ENCODE results near the gene ARHGAP18. TPM values are rescaled to one million over a fixed set of nuclear protein-coding genes. Genes with fewer than 3 reads are reported as not detected.

The ARHGAP18 gene
- total and polyA plus RNA-seq, 2 experiments from 2014 or later = 12.5 to 23.8 TPM

DNA sequence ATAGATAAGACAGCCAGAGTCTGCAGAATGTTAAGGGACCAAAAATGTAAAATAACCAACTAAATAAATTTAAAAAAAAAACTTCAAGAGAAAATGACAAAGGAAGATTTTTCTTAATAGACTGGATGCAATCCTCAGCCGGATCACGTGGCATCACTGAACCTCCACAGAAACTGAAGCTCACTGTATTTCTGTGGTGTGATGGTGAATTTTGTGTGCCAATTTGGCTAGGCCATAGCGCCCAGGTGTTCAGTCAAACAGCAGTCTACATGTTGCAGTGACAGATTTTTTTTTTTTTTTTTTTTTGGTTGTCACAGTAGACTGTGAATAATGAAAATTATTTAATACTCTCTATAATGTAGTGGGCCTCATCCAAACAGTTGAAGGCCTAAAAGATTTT is 95.5 kb downstream of the ARHGAP18 start:
- no peaks in the 10 kb centered on the region for H4K20me1 ChIP-seq (ENCODE audit: insufficient read depth)
- H3K9me3 ChIP-seq (ENCODE audit: low read depth) = no peaks in the 10 kb centered on the region
- no peaks in the 10 kb centered on the region for H3K27me3 ChIP-seq (replicated peaks; ENCODE audit: insufficient read depth)
- 96 to 100% methylated on average over 3 of the region's 3 CpGs for WGBS, 2 experiments (ENCODE audit: low coverage in 1 of 2, low lambda C conversion rate in 2 of 2, missing lambda C conversion rate in 2 of 2)
- in situ Hi-C loops (cut with MboI) = no loop called here
- peaks cover 11% of the 10 kb centered on the region; the same call in 1 of the 2 replicates for H3K36me3 ChIP-seq (ENCODE audit: low read depth)
- H3F3A ChIP-seq (ENCODE audit: insufficient read depth) = no peaks in the 10 kb centered on the region
- no peak overlapping the region for H3K4me3 ChIP-seq
- no peak overlapping the region for H3K9ac ChIP-seq
- H3K27ac ChIP-seq = no peak overlapping the region
- no peak overlapping the region for H3K4me2 ChIP-seq (ENCODE audit: unreplicated experiment)
- peaks cover 22% of the 10 kb centered on the region for H3K4me1 ChIP-seq (ENCODE audit: insufficient read depth)
- DNase-seq = no peak
- TF ChIP-seq EZH2 (IDR thresholded peaks at IDR 0.05; ENCODE audit: insufficient read depth, poor library complexity, severe bottlenecking) = no peak
- TF ChIP-seq EZH2phosphoT487 (IDR thresholded peaks at IDR 0.05; ENCODE audit: insufficient read depth, low read depth) = no peak
- H2AFZ ChIP-seq = no peak overlapping the region
- no peaks in the 10 kb centered on the region for H3K9me2 ChIP-seq (ENCODE audit: insufficient read depth)
- no peaks in the 10 kb centered on the region for H3K79me2 ChIP-seq (ENCODE audit: insufficient read depth)

DNA sequence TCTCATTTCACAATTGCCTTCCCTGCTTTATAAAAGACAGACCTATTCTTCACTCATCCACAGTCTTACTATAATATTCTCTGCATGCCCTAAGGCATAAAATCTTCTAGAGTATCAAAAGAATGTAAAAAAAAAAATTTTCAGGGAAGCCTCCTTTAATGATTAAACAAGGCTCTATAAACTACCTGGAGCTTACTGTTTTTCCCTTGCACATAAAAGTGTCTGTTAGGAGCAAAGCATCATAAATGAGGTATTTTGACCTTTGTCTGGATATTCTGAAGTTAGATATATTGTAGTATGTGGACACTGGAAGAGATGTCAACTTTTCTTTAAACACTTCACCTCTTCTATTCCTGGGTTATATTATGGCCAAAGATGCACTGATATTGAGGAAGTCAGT is 97.5 kb downstream of the ARHGAP18 start:
- H2AFZ ChIP-seq = no peak overlapping the region
- no peaks in the 10 kb centered on the region for H3K27me3 ChIP-seq (replicated peaks; ENCODE audit: insufficient read depth)
- in situ Hi-C loops (cut with MboI) = no loop called here
- H3K4me2 ChIP-seq (ENCODE audit: unreplicated experiment) = no peak overlapping the region
- no peaks in the 10 kb centered on the region for H3K9me2 ChIP-seq (ENCODE audit: insufficient read depth)
- no peak overlapping the region for H3K27ac ChIP-seq
- H3K36me3 ChIP-seq (ENCODE audit: low read depth) = peaks cover 12% of the 10 kb centered on the region; the same call in 1 of the 2 replicates
- no peak overlapping the region for H3K9ac ChIP-seq
- H3K4me1 ChIP-seq (ENCODE audit: insufficient read depth) = peaks cover 17% of the 10 kb centered on the region
- H3F3A ChIP-seq (ENCODE audit: insufficient read depth) = peaks cover 3% of the 10 kb centered on the region; the same call in 1 of the 2 replicates
- H3K9me3 ChIP-seq (ENCODE audit: low read depth) = no peaks in the 10 kb centered on the region
- H4K20me1 ChIP-seq (ENCODE audit: insufficient read depth) = no peaks in the 10 kb centered on the region
- DNase-seq = no peak
- H3K79me2 ChIP-seq (ENCODE audit: insufficient read depth) = no peaks in the 10 kb centered on the region
- no peak overlapping the region for H3K4me3 ChIP-seq
- no peak for TF ChIP-seq EZH2phosphoT487 (IDR thresholded peaks at IDR 0.05; ENCODE audit: insufficient read depth, low read depth)
- no peak for TF ChIP-seq EZH2 (IDR thresholded peaks at IDR 0.05; ENCODE audit: insufficient read depth, poor library complexity, severe bottlenecking)

DNA sequence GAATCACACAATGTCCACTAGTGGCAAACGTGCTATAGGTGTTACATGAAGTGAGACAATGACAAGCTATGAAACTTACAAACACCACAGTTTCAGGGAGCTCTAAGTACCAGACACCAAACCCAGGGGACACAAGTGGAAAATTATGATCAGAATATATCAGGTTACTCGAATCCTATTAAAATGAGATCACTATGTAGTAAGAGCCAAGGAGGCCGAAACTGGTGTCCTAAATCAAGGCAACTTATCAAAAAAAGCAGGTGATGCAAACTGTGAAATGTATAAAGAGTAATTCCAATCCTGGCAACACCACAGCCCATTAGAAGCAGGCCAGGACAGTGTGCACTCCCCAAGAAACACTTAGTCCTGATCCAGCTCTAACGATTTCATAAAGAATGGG is 100.3 kb downstream of the ARHGAP18 start:
- H3K4me2 ChIP-seq (ENCODE audit: unreplicated experiment) = no peak overlapping the region
- in situ Hi-C loops (cut with MboI) = loop anchor here (10.0 kb wide), 1 partner anchor 115 kb away; no protein-coding TSS in a partner anchor
- WGBS, 2 experiments (ENCODE audit: low coverage in 1 of 2, low lambda C conversion rate in 2 of 2, missing lambda C conversion rate in 2 of 2) = 51 to 62% methylated on average over 4 of the region's 4 CpGs
- no peaks in the 10 kb centered on the region for H3K9me3 ChIP-seq (ENCODE audit: low read depth)
- no peak overlapping the region for H3K4me3 ChIP-seq
- no peak for DNase-seq
- H3F3A ChIP-seq (ENCODE audit: insufficient read depth) = peaks cover 9% of the 10 kb centered on the region; the same call in 1 of the 2 replicates
- no peak overlapping the region for H3K27ac ChIP-seq
- H3K27me3 ChIP-seq (replicated peaks; ENCODE audit: insufficient read depth) = no peaks in the 10 kb centered on the region
- no peak overlapping the region for H2AFZ ChIP-seq
- peaks cover 20% of the 10 kb centered on the region; the same call in 1 of the 2 replicates for H3K36me3 ChIP-seq (ENCODE audit: low read depth)
- H3K4me1 ChIP-seq (ENCODE audit: insufficient read depth) = peaks cover 14% of the 10 kb centered on the region
- H4K20me1 ChIP-seq (ENCODE audit: insufficient read depth) = no peaks in the 10 kb centered on the region
- no peaks in the 10 kb centered on the region for H3K9me2 ChIP-seq (ENCODE audit: insufficient read depth)
- H3K9ac ChIP-seq = no peak overlapping the region
- no peaks in the 10 kb centered on the region for H3K79me2 ChIP-seq (ENCODE audit: insufficient read depth)
- TF ChIP-seq EZH2phosphoT487 (IDR thresholded peaks at IDR 0.05; ENCODE audit: insufficient read depth, low read depth) (no peak), EZH2 (IDR thresholded peaks at IDR 0.05; ENCODE audit: insufficient read depth, poor library complexity, severe bottlenecking) (no peak)

DNA sequence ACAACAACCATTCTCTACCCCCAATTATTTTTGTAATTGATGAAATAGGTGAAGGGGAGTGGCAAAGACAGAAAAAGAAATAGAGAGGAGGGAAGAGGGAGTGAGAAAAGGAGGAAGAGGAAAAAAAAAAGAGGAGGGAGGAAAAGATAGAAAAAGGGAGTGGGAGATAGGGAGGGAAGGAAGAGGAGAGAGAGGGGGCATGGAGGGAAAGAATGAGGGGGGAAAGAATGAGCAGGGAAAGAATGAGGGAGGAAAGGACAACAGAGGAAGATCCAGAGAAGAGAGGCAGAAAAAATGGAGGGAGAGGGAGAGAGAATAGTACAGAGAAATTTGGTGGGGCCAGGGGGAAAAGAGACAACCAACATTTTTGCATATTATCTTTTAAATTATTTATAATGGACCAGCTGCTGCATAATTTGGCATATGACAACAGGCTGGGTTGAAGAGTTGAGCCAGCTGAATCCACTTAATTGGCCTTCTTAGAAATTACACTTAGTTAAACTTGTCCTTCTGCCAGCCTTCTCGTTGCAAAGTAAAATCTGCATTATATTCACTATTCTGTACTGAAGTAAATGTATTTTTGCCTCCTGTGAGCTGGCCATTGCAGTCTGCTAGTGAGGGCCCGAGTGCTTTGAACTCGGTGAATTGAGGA is 101.0 kb downstream of the ARHGAP18 start:
- in situ Hi-C loops (cut with MboI) = loop anchor here (10.0 kb wide), 1 partner anchor 116 kb away; no protein-coding TSS in a partner anchor
- no peaks in the 10 kb centered on the region for H4K20me1 ChIP-seq (ENCODE audit: insufficient read depth)
- no peak overlapping the region for H3K4me3 ChIP-seq
- TF ChIP-seq EZH2 (IDR thresholded peaks at IDR 0.05; ENCODE audit: insufficient read depth, poor library complexity, severe bottlenecking) (no peak), EZH2phosphoT487 (IDR thresholded peaks at IDR 0.05; ENCODE audit: insufficient read depth, low read depth) (no peak)
- no peak overlapping the region for H3K4me2 ChIP-seq (ENCODE audit: unreplicated experiment)
- no peak overlapping the region for H3K27ac ChIP-seq
- H3K4me1 ChIP-seq (ENCODE audit: insufficient read depth) = peaks cover 14% of the 10 kb centered on the region
- DNase-seq = no peak
- no peaks in the 10 kb centered on the region for H3K27me3 ChIP-seq (replicated peaks; ENCODE audit: insufficient read depth)
- peaks cover 20% of the 10 kb centered on the region; the same call in 1 of the 2 replicates for H3K36me3 ChIP-seq (ENCODE audit: low read depth)
- no peak overlapping the region for H2AFZ ChIP-seq
- no peaks in the 10 kb centered on the region for H3K9me2 ChIP-seq (ENCODE audit: insufficient read depth)
- H3K79me2 ChIP-seq (ENCODE audit: insufficient read depth) = no peaks in the 10 kb centered on the region
- WGBS, 2 experiments (ENCODE audit: low coverage in 1 of 2, low lambda C conversion rate in 2 of 2, missing lambda C conversion rate in 2 of 2) = 67 to 73% methylated on average over 3 of the region's 3 CpGs
- H3K9ac ChIP-seq = no peak overlapping the region
- H3F3A ChIP-seq (ENCODE audit: insufficient read depth) = peaks cover 9% of the 10 kb centered on the region; the same call in 1 of the 2 replicates
- no peaks in the 10 kb centered on the region for H3K9me3 ChIP-seq (ENCODE audit: low read depth)
